ENCODE data around the gene ELK3.

Gene ELK3

DNA sequence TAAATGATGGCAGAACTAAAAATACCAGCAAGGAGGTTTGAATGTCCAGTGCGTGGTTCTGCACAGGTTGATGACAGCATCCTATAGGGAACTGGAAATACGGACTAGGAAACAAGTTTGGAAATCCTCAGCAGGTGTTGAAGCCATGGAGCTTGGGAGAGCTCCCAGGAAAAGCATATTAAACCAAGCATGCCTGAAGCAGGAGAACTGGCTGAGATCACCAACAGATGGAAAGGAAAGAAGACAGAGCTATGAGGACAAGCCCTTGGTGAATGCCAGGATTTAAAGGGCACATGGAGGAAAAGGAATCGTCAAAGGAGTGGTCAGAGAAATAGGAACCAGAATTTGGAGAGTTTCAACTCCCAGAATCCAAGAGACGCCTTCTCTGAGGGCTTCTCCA is 21.2 kb upstream of the ELK3 start:
- Mint-ChIP-seq H3K4me1 (ENCODE audit: low read depth) (peaks cover 22% of the 10 kb centered on the region), H3K4me3 (no peak overlapping the region)

DNA sequence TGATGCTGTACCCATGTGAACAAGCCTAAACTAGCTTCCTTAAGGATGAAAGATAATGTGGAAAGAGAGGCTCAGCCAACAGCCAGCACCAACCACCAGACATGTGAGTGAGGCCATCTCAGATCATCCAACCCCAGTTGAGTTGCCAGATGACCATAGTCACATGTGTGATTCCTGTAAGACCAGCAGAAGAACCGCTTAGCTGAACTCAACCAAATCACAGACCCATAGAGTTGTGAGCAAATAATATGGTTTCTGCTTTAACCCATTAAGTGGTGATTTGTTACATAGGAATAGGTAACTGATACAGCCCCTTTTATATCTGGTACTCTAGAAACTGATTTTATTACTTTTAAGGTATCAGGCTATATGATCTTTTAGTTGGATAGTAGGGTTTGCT is 17.6 kb upstream of the ELK3 start:
- H3K4me3 Mint-ChIP-seq, result peak overlapping the region; percentile 27
- peaks cover 24% of the 10 kb centered on the region for H3K4me1 Mint-ChIP-seq (ENCODE audit: low read depth)
- peaks cover 9% of the 10 kb centered on the region for H3K36me3 Mint-ChIP-seq
- H3K27ac Mint-ChIP-seq, result peak overlapping the region; percentile 91
- H3K27me3 Mint-ChIP-seq, result no peaks in the 10 kb centered on the region
- peaks cover 4% of the 10 kb centered on the region for H3K9me3 Mint-ChIP-seq (ENCODE audit: low read depth)

More for the DNA sequence above, 21.2 kb upstream of the ELK3 start:
- Mint-ChIP-seq H3K27ac (no peak overlapping the region), H3K27me3 (peaks cover 2% of the 10 kb centered on the region), H3K36me3 (peaks cover 9% of the 10 kb centered on the region), H3K9me3 (ENCODE audit: low read depth) (peaks cover 4% of the 10 kb centered on the region)

DNA sequence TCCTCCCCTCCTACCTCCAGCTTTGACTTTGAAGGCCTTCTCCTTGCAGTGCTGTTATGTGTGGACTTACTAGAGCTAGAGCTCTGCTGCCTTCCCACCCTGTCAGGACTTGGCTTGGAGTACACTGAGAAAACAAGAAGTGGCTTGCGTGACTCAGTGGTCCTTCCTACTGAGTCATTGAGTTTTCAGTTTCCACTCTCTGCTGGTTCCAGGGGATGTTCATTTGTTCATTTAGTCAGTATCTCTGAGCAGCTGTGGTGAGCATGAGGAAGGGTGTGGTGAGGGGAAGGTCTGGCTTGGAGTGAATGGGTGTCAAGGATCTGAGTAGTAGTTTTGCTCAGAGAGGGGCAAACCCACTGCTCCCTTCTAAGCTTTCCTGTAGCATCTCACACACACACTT is 17.2 kb upstream of the ELK3 start:
- H3K9me3 Mint-ChIP-seq (ENCODE audit: low read depth), result peaks cover 4% of the 10 kb centered on the region
- H3K27me3 Mint-ChIP-seq, result no peaks in the 10 kb centered on the region
- peaks cover 9% of the 10 kb centered on the region for H3K36me3 Mint-ChIP-seq
- peak overlapping the region; percentile 91 for H3K27ac Mint-ChIP-seq
- peak overlapping the region; percentile 71 for H3K4me3 Mint-ChIP-seq
- peaks cover 24% of the 10 kb centered on the region for H3K4me1 Mint-ChIP-seq (ENCODE audit: low read depth)

DNA sequence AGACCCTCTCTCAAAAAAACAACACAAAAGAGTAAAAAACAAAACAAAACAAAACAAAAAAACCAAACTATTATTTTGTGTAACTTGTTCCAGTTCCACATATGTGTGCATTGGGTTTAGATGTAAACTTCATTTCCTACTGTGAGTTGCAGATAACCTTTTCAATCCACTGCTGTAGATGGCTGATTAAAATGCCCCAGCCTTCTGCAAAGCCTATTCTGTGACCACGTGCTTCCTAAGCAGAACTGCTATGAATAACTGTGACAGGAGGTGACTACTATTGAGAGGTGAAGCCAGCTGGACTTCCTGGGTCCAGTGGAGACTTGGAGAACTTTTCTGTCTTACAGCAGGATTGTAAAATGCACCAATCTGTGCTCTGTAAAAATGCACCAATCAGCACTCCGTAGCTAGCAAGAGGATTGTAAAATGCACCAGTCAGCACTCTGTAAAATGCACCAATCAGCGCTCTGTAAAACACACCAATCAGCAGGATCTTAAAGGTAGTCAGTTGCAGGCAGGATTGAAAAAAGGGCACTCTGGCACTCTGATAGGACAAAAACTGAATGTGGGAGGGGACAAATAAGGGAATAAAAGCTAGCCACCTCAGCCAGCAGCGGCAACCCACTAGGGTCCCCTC is 10.3 kb upstream of the ELK3 start:
- Mint-ChIP-seq H3K27ac (no peak overlapping the region), H3K4me3 (no peak overlapping the region), H3K9me3 (ENCODE audit: low read depth) (no peaks in the 10 kb centered on the region), H3K36me3 (no peaks in the 10 kb centered on the region), H3K27me3 (no peaks in the 10 kb centered on the region), H3K4me1 (ENCODE audit: low read depth) (peaks cover 18% of the 10 kb centered on the region)

DNA sequence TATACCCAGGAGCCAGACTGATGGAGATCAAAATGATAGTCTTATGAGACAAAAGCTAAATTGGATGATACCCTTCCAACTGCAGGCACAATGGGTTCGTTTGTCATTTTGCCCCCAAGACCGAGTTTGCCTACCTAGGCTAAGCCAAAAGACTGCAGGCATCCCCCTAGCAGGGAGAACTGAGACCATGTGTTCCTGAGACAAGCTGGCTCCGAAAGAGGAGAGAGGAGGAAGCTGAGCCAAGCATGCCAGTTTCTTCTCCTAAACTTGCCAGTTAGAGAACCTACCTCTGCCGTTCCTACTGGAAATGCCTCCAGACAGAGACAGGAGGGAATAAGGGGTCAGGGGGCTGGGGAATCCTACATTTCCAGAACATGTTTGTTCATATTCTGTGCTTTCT is 8.3 kb upstream of the ELK3 start:
- H3K36me3 Mint-ChIP-seq, result no peaks in the 10 kb centered on the region
- H3K9me3 Mint-ChIP-seq (ENCODE audit: low read depth), result no peaks in the 10 kb centered on the region
- peaks cover 29% of the 10 kb centered on the region for H3K4me1 Mint-ChIP-seq (ENCODE audit: low read depth)
- H3K27me3 Mint-ChIP-seq, result no peaks in the 10 kb centered on the region
- H3K27ac Mint-ChIP-seq, result peak overlapping the region; percentile 51
- H3K4me3 Mint-ChIP-seq, result no peak overlapping the region

DNA sequence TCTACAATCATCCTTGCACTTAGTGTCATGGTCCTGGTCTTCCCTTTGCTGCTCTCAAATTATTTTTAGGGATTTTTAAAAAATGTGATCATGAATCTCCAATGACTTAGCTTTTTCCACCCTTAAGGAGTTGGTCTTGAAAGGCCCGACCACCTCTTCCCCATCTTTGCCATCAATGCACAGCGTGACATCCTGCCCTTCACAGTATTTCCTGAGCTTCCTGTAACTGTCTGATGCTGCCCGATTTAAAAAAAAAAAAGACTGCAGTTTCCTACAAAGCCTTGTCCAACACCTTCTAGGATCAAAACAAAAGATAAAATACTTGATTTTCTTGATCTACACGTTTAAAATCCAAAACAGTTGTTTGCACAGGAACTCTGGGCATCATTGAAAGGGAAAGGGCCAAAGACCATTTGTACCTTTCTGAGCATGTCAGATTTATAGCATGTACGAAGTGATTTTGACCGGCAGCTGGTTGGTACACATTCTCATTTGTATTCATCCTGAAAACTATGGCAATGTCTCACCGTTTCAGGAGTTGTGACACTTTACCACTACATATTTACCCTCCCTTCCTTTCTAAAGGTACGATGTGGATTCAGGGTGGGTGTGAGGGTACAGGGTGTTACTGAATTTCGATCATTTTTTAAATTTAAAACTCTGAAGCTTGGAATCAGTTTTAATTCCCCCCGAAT is 7.4 kb upstream of the ELK3 start:
- H3K4me3 Mint-ChIP-seq, result no peak overlapping the region
- H3K27ac Mint-ChIP-seq, result peak overlapping the region; percentile 1
- H3K27me3 Mint-ChIP-seq, result no peaks in the 10 kb centered on the region

DNA sequence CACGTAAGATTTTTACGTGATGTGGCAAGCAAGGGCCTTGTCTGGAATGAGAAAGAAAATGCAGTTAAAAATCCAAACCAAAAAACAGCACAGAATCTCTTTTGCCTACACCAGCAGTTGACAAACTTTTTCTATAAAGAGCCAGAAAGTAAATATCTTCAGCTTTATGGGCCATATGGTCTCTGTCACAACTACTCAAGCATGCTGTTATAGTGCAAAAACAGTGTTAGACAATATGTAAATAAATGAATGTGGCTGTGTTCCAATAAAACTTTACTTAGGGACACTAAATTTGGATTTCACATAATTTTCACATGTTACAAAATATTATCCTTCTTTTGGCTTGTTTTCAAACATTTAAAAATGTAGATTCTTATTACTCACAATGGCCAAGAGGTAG is 6.2 kb upstream of the ELK3 start:
- Mint-ChIP-seq H3K4me1 (ENCODE audit: low read depth) (peaks cover 40% of the 10 kb centered on the region), H3K36me3 (no peaks in the 10 kb centered on the region), H3K4me3 (no peak overlapping the region), H3K9me3 (ENCODE audit: low read depth) (no peaks in the 10 kb centered on the region), H3K27ac (no peak overlapping the region), H3K27me3 (no peaks in the 10 kb centered on the region)

More for the DNA sequence above, 7.4 kb upstream of the ELK3 start:
- peaks cover 29% of the 10 kb centered on the region for H3K4me1 Mint-ChIP-seq (ENCODE audit: low read depth)
- no peaks in the 10 kb centered on the region for H3K36me3 Mint-ChIP-seq
- no peaks in the 10 kb centered on the region for H3K9me3 Mint-ChIP-seq (ENCODE audit: low read depth)

DNA sequence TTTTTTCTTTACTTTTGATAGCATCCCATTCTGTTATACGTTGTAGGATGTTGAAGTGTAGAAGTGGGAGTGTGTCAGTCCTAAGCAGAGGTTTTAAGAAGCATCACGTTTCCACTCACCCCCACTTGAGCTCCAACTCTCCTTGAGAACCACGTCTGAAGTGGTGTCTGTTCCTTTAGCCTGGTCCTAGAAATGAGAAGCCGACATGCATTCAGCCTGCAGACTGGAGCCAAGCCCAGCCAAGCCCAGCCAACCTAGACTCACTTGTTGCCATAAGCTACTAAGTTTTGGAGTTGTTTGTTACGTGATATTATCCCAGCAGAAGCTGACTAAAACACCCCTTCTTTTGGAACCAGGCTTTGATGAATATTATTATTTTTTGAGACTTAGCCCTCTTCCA is 4.4 kb upstream of the ELK3 start:
- no peaks in the 10 kb centered on the region for H3K27me3 Mint-ChIP-seq
- H3K9me3 Mint-ChIP-seq (ENCODE audit: low read depth), result no peaks in the 10 kb centered on the region
- H3K4me1 Mint-ChIP-seq (ENCODE audit: low read depth), result peaks cover 45% of the 10 kb centered on the region
- H3K27ac Mint-ChIP-seq, result no peak overlapping the region
- no peak overlapping the region for H3K4me3 Mint-ChIP-seq
- no peaks in the 10 kb centered on the region for H3K36me3 Mint-ChIP-seq

DNA sequence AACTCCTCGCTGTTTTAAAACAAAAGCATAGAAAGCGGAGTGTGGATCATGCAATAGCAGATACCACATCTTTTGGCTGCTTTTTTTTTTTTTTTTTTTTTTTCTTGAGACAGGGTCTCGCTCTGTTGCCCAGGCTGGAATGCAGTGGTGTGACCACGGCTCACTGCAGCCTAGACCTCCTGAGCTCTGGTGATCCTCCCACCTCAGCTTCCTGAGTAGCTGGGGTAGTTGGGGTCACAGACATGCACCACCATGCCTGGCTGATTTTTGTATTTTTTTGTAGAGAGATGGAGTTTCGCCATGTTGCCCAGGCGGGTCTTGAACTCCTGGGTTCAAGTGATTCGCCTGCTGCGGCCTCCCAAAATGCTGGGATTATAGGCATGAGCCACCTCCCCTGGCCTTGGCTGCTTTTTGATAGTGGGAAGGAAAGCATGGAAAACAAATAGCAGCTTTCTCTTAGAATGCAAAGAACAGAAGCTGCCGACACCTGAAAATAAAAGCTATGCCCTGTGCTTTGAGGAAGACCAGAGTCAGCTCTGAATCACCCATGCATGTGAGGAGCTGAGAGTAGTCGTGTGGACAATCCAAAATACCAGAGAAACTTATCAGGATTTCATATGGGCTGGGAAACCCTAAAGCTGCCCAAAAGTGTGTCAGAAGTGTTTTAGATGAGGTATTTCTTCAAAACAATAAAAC is 3.6 kb upstream of the ELK3 start:
- Mint-ChIP-seq H3K4me1 (ENCODE audit: low read depth) (peaks cover 46% of the 10 kb centered on the region), H3K27ac (no peak overlapping the region), H3K4me3 (no peak overlapping the region), H3K27me3 (no peaks in the 10 kb centered on the region), H3K9me3 (ENCODE audit: low read depth) (no peaks in the 10 kb centered on the region), H3K36me3 (no peaks in the 10 kb centered on the region)

DNA sequence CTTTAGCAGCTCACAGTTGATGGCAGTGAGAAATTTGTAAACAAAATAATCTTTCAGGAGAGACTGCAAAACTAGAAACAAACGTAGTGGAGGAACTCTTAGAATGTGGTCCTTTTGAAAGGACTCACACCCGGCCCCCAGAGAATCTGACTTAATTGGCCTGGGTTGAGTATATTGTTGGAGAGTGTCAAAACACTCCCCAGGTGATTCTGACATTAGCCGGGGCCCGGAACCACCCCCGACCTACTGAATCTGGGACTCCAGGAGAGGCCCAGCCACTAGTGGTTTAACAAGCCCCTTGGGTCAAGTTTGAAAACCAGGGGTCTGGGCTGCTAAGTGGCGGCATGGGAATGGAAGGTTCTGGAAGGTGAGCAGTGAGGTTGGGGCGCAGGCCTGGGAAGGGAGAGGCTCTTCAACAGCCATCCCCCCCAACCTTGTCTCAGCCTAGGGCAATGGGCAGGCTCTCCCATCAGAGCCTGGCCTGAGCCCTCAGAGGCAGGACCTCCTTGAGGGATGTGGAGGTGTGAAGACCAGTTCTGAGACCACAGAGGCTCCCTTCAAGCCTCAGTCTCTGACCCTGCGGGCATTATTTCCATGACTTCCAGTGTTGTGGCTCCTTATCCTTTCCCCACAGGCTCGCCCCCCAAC is 1.1 kb upstream of the ELK3 start:
- peak overlapping the region; percentile 84 for H3K4me3 Mint-ChIP-seq
- H3K27ac Mint-ChIP-seq, result peak overlapping the region; percentile 91
- no peaks in the 10 kb centered on the region for H3K9me3 Mint-ChIP-seq (ENCODE audit: low read depth)

DNA sequence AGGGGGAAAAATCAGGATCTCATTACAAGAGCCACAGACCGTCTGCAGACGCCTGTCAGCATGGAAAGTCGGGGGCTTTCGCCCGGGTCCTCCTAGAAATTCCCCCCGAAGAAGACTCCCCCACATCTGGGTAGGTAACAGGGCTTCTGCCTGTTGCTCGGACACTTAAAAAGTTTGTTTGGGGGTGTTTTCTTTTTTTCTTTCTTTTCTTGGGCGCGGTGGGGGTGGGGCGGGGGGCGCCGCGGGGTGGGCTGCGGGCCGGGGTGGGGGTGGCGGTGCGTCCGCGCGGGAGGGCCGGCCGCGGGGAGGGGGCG is 358 bp downstream of the ELK3 start:
- Mint-ChIP-seq H3K9me3 (ENCODE audit: low read depth) (no peaks in the 10 kb centered on the region), H3K27me3 (no peaks in the 10 kb centered on the region), H3K4me3 (peak overlapping the region; percentile 98), H3K27ac (peak overlapping the region; percentile 99), H3K4me1 (ENCODE audit: low read depth) (peaks cover 59% of the 10 kb centered on the region), H3K36me3 (no peaks in the 10 kb centered on the region)

More for the DNA sequence above, 1.1 kb upstream of the ELK3 start:
- H3K4me1 Mint-ChIP-seq (ENCODE audit: low read depth), result peaks cover 52% of the 10 kb centered on the region
- H3K27me3 Mint-ChIP-seq, result no peaks in the 10 kb centered on the region
- no peaks in the 10 kb centered on the region for H3K36me3 Mint-ChIP-seq

DNA sequence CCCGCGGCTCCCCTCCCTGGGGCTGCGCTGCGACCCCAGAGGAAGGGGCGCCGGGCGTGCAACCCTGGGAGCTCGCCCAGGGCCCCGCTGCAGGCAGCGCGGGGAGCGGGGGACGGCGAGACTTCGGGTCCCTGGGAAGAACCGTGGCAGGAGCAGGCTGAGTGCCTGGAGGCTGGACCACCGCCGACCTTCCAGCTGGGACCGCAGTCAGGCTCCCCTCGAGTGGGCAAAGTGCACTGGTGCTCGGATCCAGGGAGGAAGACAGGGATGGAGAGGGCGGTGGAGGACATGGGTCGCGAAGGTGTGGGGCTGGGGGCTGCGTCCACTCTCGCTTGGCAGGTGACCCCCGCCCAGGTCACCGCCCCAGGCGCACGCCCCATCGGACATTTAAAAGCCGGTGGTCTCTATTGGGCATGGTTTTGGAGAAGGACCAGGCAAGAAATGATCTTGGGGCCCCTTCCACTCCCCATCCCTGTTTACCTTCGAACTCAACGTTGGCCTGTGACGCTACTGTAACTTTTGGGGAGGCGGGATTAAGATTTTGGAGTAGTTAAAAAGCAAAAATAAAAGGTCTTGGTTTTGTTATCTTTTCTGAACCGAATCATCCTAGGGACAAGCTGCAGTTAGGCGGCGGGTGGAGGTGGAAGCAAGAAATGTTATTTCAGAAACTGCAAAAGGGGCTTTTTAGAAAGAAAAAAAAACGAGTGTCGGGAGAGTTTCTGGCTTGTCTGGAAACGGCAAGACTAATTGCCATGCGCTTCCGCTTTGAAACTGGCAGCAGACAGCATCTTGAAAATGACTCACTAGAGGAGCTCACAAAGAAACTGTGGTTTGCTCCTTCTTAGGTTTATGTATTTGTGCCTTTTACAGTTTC is 1.0 kb downstream of the ELK3 start:
- no peaks in the 10 kb centered on the region for H3K9me3 Mint-ChIP-seq (ENCODE audit: low read depth)
- peak overlapping the region; percentile 94 for H3K4me3 Mint-ChIP-seq
- peaks cover 60% of the 10 kb centered on the region for H3K4me1 Mint-ChIP-seq (ENCODE audit: low read depth)
- no peaks in the 10 kb centered on the region for H3K27me3 Mint-ChIP-seq
- H3K36me3 Mint-ChIP-seq, result peaks cover 1% of the 10 kb centered on the region
- H3K27ac Mint-ChIP-seq, result peak overlapping the region; percentile 98

DNA sequence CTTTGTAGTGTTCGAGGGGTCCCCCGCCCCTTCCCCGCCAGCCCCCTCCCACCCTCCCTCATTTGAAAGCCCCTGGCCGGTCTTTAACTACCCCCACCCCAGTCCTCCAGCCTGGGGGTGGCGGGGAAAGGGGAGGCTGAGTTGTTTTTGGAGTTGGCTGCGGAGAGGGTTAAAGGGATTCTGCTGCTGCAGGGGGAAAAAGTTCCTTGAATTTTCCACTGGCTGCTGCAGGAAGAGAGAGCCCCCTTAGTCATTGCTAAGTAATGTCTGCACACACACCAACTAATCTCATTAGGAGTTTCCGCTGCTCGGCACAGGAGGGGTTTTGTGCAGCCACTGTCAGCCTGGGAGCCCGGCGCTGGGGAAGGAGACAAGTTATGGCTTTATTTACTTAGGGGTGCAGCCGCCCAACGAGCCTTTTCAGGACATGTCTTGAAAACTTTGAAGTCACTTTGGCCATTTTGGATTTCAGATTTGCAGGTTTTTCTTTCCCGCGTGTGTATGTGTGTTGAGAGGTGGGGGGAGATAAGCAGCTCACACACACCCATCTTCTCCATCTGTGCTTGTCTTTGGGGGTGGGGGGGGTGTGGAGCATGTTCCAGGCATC is 1.8 kb downstream of the ELK3 start:
- Mint-ChIP-seq H3K36me3 (peaks cover 3% of the 10 kb centered on the region), H3K27ac (peak overlapping the region; percentile 98), H3K4me1 (ENCODE audit: low read depth) (peaks cover 59% of the 10 kb centered on the region), H3K27me3 (no peaks in the 10 kb centered on the region), H3K4me3 (peak overlapping the region; percentile 94), H3K9me3 (ENCODE audit: low read depth) (no peaks in the 10 kb centered on the region)

DNA sequence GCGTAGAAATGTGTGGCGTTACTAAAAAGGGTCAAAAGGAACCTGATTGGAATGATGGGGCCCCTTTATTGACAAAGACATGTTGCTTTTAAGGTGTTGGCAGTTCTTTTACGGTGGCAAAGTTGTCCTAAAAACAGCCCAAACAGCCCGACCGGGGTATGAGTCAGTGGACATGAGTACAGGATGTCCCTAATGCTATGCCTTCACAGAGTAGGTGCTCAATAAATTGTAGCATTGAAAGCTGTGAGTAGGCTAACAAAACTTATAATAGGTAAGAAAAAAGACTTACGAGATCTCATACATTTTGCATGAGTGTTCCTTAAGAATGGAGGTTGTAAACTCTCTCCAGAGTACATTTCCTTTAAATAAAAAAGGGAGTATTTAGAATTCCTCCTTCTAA is 2.6 kb downstream of the ELK3 start:
- no peaks in the 10 kb centered on the region for H3K9me3 Mint-ChIP-seq (ENCODE audit: low read depth)
- no peaks in the 10 kb centered on the region for H3K27me3 Mint-ChIP-seq
- peak overlapping the region; percentile 94 for H3K4me3 Mint-ChIP-seq
- H3K4me1 Mint-ChIP-seq (ENCODE audit: low read depth), result peaks cover 60% of the 10 kb centered on the region
- H3K27ac Mint-ChIP-seq, result peak overlapping the region; percentile 98
- peaks cover 3% of the 10 kb centered on the region for H3K36me3 Mint-ChIP-seq
